H54 (cell line): Measurements from ENCODE around the gene OASL.

Experiments
- DNase-seq: peaks from one replicate; pipeline ENCODE4 v3.0.0; 2011; ENCODE audit warnings: low spot score, mixed read lengths; ENCODE audit not compliant: insufficient read length
- FAIRE-seq: peaks from 3 replicates; lab custom pipeline; 2011; peaks lifted over from hg19 to GRCh38; lab: Jason Lieb, UNC
- POLR2A ChIP-seq: IDR thresholded peaks from 2 replicates; pipeline ENCODE4 v1.6.1; 2011; ENCODE audit warnings: low read depth, mild to moderate bottlenecking, low read length

Gene OASL

GRCh38 chr12:120970310-120970709 is 68.7 kb downstream of the OASL start:
- FAIRE-seq (no peak), DNase-seq (no peak)
- no peak for TF ChIP-seq POLR2A
